ENCODE measurements around the gene HID1.
A peak's percentile ranks its signal among the peaks of the same experiment; 100 is the strongest.

The HID1 gene

GRCh38 chr17:74957935-74958740 lies 14.4 kb downstream of the HID1 start:
- peak; percentile 75 for ATAC-seq
- no peak for TF ChIP-seq ZNF565 (CRISPR knock-in tag; conservative IDR thresholded peaks at IDR 0.05; ENCODE audit: low read depth)
- no peak for TF ChIP-seq ESRRG (CRISPR knock-in tag; IDR thresholded peaks at IDR 0.05)
- no peak for TF ChIP-seq POU6F1 (CRISPR knock-in tag; IDR thresholded peaks at IDR 0.05; ENCODE audit: borderline replicate concordance, low read depth)
- TF ChIP-seq ISL1 (CRISPR knock-in tag; IDR thresholded peaks at IDR 0.05), result no peak
- TF ChIP-seq PPARA (CRISPR knock-in tag; IDR thresholded peaks at IDR 0.05; ENCODE audit: borderline replicate concordance), result no peak

DNA sequence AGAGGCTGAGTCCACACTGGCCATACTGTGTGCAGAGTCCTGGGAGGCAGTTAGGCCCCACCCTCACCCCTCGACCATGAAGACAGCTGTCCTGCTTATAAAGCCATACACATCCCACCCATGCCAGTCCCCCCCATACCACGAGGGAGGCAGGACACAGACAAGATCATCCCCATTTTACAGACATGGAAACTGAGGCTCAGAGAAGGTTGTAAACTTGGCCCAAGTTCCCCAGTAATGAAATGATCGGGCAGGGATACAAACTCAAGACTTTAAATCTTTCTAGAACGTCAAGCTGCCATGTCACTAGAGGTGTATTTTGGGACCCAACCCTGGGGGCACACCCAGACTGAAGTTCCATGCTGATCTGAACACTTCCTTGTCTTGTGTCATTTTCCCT lies 16.5 kb downstream of the HID1 start:
- ATAC-seq, result no peak

GRCh38 chr17:74954665-74955421 lies 17.7 kb downstream of the HID1 start:
- TF ChIP-seq BACH2 (CRISPR knock-in tag; IDR thresholded peaks at IDR 0.05; ENCODE audit: borderline replicate concordance) (no peak), TCF4 (CRISPR knock-in tag; IDR thresholded peaks at IDR 0.05; ENCODE audit: borderline replicate concordance) (peak; percentile 49; the same call in 1 of the 2 replicates)
- no peak for ATAC-seq

More for the DNA sequence above, 16.5 kb downstream of the HID1 start:
- no peak for TF ChIP-seq OSR1 (CRISPR knock-in tag; IDR thresholded peaks at IDR 0.05)
- no peak for TF ChIP-seq BACH2 (CRISPR knock-in tag; IDR thresholded peaks at IDR 0.05; ENCODE audit: borderline replicate concordance)
- no peak for TF ChIP-seq ZFP30 (CRISPR knock-in tag; IDR thresholded peaks at IDR 0.05)
- TF ChIP-seq, protein P1, sequence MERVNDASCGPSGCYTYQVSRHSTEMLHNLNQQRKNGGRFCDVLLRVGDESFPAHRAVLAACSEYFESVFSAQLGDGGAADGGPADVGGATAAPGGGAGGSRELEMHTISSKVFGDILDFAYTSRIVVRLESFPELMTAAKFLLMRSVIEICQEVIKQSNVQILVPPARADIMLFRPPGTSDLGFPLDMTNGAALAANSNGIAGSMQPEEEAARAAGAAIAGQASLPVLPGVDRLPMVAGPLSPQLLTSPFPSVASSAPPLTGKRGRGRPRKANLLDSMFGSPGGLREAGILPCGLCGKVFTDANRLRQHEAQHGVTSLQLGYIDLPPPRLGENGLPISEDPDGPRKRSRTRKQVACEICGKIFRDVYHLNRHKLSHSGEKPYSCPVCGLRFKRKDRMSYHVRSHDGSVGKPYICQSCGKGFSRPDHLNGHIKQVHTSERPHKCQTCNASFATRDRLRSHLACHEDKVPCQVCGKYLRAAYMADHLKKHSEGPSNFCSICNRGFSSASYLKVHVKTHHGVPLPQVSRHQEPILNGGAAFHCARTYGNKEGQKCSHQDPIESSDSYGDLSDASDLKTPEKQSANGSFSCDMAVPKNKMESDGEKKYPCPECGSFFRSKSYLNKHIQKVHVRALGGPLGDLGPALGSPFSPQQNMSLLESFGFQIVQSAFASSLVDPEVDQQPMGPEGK (CRISPR knock-in tag; IDR thresholded peaks at IDR 0.05; ENCODE audit: borderline replicate concordance), result no peak
- TF ChIP-seq ZNF8 (CRISPR knock-in tag; IDR thresholded peaks at IDR 0.05), result no peak
- no peak for TF ChIP-seq TOX (CRISPR knock-in tag; IDR thresholded peaks at IDR 0.05; ENCODE audit: borderline replicate concordance)
- no peak for TF ChIP-seq ZC3H10 (CRISPR knock-in tag; IDR thresholded peaks at IDR 0.05)
- TF ChIP-seq ZFP3 (CRISPR knock-in tag; IDR thresholded peaks at IDR 0.05), result no peak
- no peak for TF ChIP-seq SNAI2 (CRISPR knock-in tag; IDR thresholded peaks at IDR 0.05)
- TF ChIP-seq ZNF70 (CRISPR knock-in tag; IDR thresholded peaks at IDR 0.05), result no peak
- TF ChIP-seq TCF4 (CRISPR knock-in tag; IDR thresholded peaks at IDR 0.05; ENCODE audit: borderline replicate concordance), result no peak

DNA sequence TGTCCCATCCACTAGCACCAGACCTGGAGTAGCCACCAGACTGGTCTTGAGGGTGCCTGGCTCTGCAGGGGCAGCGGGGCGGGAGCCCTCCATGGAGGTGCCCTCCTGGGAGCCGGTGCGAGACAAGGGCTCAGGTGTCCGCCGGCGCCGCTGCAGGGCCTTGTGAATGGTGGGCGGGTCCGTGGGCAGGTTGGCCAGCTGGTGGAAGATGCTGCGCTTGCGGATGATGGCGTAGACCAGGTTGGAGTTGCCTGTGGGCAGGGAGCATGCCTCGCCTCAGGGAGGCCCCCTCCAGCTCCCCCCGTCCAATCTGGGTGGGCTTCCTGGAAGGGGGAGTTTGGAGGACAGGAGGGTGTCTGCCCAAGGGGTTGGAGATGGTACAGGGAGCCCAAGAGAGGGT lies 18.4 kb downstream of the HID1 start:
- TF ChIP-seq, protein P2, sequence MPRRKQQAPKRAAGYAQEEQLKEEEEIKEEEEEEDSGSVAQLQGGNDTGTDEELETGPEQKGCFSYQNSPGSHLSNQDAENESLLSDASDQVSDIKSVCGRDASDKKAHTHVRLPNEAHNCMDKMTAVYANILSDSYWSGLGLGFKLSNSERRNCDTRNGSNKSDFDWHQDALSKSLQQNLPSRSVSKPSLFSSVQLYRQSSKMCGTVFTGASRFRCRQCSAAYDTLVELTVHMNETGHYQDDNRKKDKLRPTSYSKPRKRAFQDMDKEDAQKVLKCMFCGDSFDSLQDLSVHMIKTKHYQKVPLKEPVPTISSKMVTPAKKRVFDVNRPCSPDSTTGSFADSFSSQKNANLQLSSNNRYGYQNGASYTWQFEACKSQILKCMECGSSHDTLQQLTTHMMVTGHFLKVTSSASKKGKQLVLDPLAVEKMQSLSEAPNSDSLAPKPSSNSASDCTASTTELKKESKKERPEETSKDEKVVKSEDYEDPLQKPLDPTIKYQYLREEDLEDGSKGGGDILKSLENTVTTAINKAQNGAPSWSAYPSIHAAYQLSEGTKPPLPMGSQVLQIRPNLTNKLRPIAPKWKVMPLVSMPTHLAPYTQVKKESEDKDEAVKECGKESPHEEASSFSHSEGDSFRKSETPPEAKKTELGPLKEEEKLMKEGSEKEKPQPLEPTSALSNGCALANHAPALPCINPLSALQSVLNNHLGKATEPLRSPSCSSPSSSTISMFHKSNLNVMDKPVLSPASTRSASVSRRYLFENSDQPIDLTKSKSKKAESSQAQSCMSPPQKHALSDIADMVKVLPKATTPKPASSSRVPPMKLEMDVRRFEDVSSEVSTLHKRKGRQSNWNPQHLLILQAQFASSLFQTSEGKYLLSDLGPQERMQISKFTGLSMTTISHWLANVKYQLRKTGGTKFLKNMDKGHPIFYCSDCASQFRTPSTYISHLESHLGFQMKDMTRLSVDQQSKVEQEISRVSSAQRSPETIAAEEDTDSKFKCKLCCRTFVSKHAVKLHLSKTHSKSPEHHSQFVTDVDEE (CRISPR knock-in tag; IDR thresholded peaks at IDR 0.05), result no peak
- no peak for TF ChIP-seq ARNTL (CRISPR knock-in tag; IDR thresholded peaks at IDR 0.05; ENCODE audit: borderline replicate concordance, low read depth)
- TF ChIP-seq ESRRG (CRISPR knock-in tag; IDR thresholded peaks at IDR 0.05), result no peak
- no peak for TF ChIP-seq ZFP30 (CRISPR knock-in tag; IDR thresholded peaks at IDR 0.05)
- no peak for TF ChIP-seq ZNF8 (CRISPR knock-in tag; IDR thresholded peaks at IDR 0.05)
- no peak for TF ChIP-seq ISL1 (CRISPR knock-in tag; IDR thresholded peaks at IDR 0.05)
- no peak for ATAC-seq

DNA sequence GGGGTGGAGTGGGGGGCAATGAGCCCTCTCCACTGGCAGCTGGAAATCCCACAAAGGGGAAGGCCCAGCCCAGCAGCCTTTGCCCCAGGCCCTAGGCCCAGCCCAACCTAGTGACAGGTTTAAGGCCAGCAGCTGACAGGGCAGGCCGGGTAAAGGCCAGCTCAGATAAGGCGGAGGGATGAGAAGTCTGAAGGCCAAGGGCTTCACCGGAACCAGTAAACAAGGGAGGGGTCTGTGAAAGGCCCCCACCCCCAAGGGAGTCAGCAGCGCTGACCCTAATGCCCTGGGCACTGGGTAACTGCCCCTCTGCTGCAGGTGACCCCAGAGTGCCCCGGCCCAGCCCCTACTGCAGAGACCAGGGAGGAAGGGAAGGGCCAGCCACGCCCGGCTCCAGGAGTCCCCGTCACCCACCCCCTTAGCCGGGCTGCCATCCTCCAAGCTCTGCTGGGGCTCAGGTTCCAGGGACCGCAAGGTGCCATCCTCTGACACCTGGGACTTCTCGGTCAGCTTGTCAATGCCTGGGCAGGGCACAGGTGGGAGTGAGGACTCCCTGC lies 19.3 kb downstream of the HID1 start:
- no peak for ATAC-seq
- TF ChIP-seq SNAI2 (CRISPR knock-in tag; IDR thresholded peaks at IDR 0.05) (no peak), ARNTL (CRISPR knock-in tag; IDR thresholded peaks at IDR 0.05; ENCODE audit: borderline replicate concordance, low read depth) (no peak), TCF4 (CRISPR knock-in tag; IDR thresholded peaks at IDR 0.05; ENCODE audit: borderline replicate concordance) (no peak), ISL1 (CRISPR knock-in tag; IDR thresholded peaks at IDR 0.05) (no peak), ZFP3 (CRISPR knock-in tag; IDR thresholded peaks at IDR 0.05) (no peak)
- TF ChIP-seq, protein P3, sequence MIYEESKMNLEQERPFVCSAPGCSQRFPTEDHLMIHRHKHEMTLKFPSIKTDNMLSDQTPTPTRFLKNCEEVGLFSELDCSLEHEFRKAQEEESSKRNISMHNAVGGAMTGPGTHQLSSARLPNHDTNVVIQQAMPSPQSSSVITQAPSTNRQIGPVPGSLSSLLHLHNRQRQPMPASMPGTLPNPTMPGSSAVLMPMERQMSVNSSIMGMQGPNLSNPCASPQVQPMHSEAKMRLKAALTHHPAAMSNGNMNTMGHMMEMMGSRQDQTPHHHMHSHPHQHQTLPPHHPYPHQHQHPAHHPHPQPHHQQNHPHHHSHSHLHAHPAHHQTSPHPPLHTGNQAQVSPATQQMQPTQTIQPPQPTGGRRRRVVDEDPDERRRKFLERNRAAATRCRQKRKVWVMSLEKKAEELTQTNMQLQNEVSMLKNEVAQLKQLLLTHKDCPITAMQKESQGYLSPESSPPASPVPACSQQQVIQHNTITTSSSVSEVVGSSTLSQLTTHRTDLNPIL (CRISPR knock-in tag; IDR thresholded peaks at IDR 0.05; ENCODE audit: low read depth), result no peak
- TF ChIP-seq, protein P2 (CRISPR knock-in tag; IDR thresholded peaks at IDR 0.05), result no peak

All from SK-N-SH treated with all-trans-retinoic acid at 6 μM for 48 hours (cell line).